Skeletal muscle satellite cell (primary cell): ENCODE data around the gene EMP1. TPM values are rescaled to one million over a fixed set of nuclear protein-coding genes. Genes with fewer than 3 reads are reported as not detected.

Source experiments
- H3K27me3 ChIP-seq: 2 replicates; pipeline ENCODE4 v1.7.0; 2013; ENCODE audit warnings: low read length; ENCODE audit not compliant: control insufficient read depth, insufficient read depth
- H3K36me3 ChIP-seq: 2 replicates; pipeline ENCODE4 v1.7.0; 2013; ENCODE audit warnings: mild to moderate bottlenecking, control low read depth, low read length; ENCODE audit not compliant: insufficient read depth
- H3K4me1 ChIP-seq: 2 replicates; pipeline ENCODE4 v1.7.0; 2013; ENCODE audit warnings: low read length; ENCODE audit not compliant: control insufficient read depth, insufficient read depth
- H3K4me2 ChIP-seq: 2 replicates; pipeline ENCODE4 v1.7.0; 2013; ENCODE audit warnings: mild to moderate bottlenecking, low read length
- H3K4me3 ChIP-seq: 2 replicates; pipeline ENCODE4 v1.7.0; 2013; ENCODE audit warnings: low read length
- H3K9ac ChIP-seq: 2 replicates; pipeline ENCODE4 v1.7.0; 2013; ENCODE audit warnings: mild to moderate bottlenecking, low read depth, low read length, moderate library complexity
- H3K9me3 ChIP-seq: replicated peaks from 2 replicates; pipeline ENCODE4 v1.7.0; 2013; ENCODE audit warnings: mild to moderate bottlenecking, control low read depth, low read length
- total RNA-seq: library from RNA; depleted of rRNA; stranded (reverse); fragments of >200 nt; gene quantifications from 2 replicates; pipeline ENCODE4 v1.2.3, GENCODE V29; 2012; rRNA removed

Gene EMP1
- total RNA-seq: 216 and 411 TPM in 2 replicates

- Histone ChIP-seq H3K9me3 (no peaks in the 10 kb centered on the region), H3K4me3 (peak within 1 kb of the TSS; percentile 82), H3K27me3 (no peaks in the 10 kb centered on the region), H3K4me1 (peaks cover 44% of the 10 kb centered on the region), H3K4me2 (peak within 1 kb of the TSS; percentile 93), H3K36me3 (peaks cover 33% of the 10 kb centered on the region), H3K9ac (peak within 1 kb of the TSS; percentile 98)
Observed at GRCh38 chr12:13196130-13196921, at the start of gene EMP1. Gene EMP1, plus strand, starts transcription at chr12:13196726. Its CDS starts 14,785 bp downstream, at chr12:13211511.

GRCh38 chr12:13147688-13148484, 48.6 kb upstream of the EMP1 start:
- no peak overlapping the region for H3K4me2 ChIP-seq
- H3K4me3 ChIP-seq: no peak overlapping the region
- H3K4me1 ChIP-seq: peaks cover 6% of the 10 kb centered on the region
- no peaks in the 10 kb centered on the region for H3K9me3 ChIP-seq
- no peaks in the 10 kb centered on the region for H3K36me3 ChIP-seq
- no peak overlapping the region for H3K9ac ChIP-seq
- H3K27me3 ChIP-seq: no peaks in the 10 kb centered on the region

GRCh38 chr12:13148485-13148847, 48.1 kb upstream of the EMP1 start:
- Histone ChIP-seq H3K4me2 (no peak overlapping the region), H3K9ac (no peak overlapping the region), H3K27me3 (no peaks in the 10 kb centered on the region), H3K36me3 (no peaks in the 10 kb centered on the region), H3K4me3 (no peak overlapping the region), H3K4me1 (peaks cover 10% of the 10 kb centered on the region), H3K9me3 (no peaks in the 10 kb centered on the region)

DNA sequence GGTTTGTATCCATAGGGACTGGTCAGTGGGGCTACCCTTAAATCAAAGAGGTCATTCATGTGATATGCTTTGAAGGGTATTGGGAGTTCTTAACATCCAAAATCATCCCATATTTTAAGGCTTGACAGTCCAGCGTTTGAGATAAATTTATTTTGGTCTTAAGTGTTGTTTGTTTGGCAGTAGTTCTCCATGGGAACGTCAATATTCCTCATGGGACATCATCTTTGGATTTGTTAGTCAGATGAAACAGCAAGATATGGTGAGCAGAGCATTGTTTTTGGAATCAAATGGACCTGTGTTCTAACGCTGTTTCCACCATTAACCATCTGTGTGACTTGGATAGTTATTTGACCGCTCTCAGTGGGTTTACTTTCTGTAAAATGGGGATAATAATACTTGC, 47.1 kb upstream of the EMP1 start:
- no peak overlapping the region for H3K4me3 ChIP-seq
- no peaks in the 10 kb centered on the region for H3K9me3 ChIP-seq
- H3K4me1 ChIP-seq: peaks cover 19% of the 10 kb centered on the region
- no peak overlapping the region for H3K4me2 ChIP-seq
- no peaks in the 10 kb centered on the region for H3K36me3 ChIP-seq
- H3K9ac ChIP-seq: no peak overlapping the region
- no peaks in the 10 kb centered on the region for H3K27me3 ChIP-seq

DNA sequence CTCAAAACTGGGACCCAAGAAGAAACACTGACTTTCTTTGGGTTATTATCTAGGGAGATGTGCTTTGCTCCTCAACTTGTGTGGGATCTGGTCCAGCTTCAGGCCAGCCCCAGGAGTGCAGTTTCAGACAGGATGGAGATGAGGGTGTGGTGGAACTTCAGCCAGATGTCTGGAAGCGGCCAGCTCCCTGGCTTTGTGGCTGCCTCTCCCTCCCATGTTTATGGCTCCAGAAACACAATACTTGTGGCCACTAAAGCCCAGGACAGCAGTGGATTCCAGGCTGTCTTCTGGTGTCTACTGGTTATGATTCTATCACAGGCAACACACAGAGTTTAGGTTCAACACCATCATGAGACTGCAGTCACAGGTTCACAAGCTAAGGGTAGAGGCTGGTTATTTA, 44.2 kb upstream of the EMP1 start:
- Histone ChIP-seq H3K4me2 (no peak overlapping the region), H3K4me3 (no peak overlapping the region), H3K27me3 (no peaks in the 10 kb centered on the region), H3K4me1 (peaks cover 25% of the 10 kb centered on the region), H3K36me3 (no peaks in the 10 kb centered on the region), H3K9me3 (no peaks in the 10 kb centered on the region), H3K9ac (no peak overlapping the region)

- no peaks in the 10 kb centered on the region for H3K36me3 ChIP-seq
- H3K9ac ChIP-seq: no peak overlapping the region
- H3K4me2 ChIP-seq: no peak overlapping the region
- H3K27me3 ChIP-seq: no peaks in the 10 kb centered on the region
- H3K4me1 ChIP-seq: peaks cover 25% of the 10 kb centered on the region
- H3K4me3 ChIP-seq: no peak overlapping the region
- H3K9me3 ChIP-seq: no peaks in the 10 kb centered on the region
Observed at GRCh38 chr12:13152756-13153155, 43.8 kb upstream of the EMP1 start.

DNA sequence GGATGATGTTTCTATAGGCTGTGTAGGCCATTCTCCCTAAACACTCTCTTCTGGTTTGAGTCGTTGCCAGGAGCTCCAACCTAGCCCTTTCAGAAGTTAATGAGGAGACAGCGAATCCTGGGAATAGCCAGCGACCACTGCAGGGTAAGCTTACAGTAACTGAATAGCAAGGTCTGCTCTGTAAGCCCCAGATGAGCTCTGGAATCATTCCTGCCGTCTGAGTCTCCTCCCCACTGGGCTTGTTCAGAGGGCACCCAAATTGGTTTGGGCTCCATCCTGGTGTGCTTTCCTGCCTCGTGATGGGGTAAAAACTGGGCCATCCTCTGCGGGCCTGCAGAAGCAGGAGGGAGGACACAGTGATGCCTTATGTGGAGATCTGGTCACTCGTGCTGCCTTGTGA, 43.3 kb upstream of the EMP1 start:
- Histone ChIP-seq H3K9ac (no peak overlapping the region), H3K27me3 (no peaks in the 10 kb centered on the region), H3K9me3 (no peaks in the 10 kb centered on the region), H3K4me2 (no peak overlapping the region), H3K36me3 (no peaks in the 10 kb centered on the region), H3K4me3 (no peak overlapping the region), H3K4me1 (peaks cover 25% of the 10 kb centered on the region)

DNA sequence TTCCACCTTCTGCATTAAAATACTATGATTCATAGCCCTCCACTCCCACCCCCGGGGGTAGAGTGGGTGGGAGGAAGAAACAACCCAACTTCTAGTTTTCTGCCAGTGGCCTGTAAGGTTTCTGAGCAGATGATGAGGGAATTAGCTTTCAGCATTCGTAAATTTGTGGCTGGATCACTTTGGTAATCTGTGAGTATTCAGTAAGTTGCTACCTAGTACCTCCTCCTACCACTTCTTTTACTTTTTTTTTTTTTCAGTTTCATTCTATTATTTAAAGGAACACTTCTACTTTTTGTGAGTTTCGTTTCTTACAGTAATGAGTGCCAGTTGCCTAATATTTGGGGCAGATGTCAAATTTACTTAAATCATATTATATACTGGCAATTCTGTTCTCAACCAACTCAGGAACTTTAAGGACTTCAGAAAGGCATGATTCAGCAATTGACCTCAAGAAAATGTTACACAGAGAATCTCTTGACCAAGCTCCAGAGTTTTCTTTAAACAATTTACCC, 42.4 kb upstream of the EMP1 start:
- Histone ChIP-seq H3K9ac (peak overlapping the region; percentile 34), H3K4me1 (peaks cover 25% of the 10 kb centered on the region), H3K4me3 (peak overlapping the region; percentile 23), H3K36me3 (no peaks in the 10 kb centered on the region), H3K27me3 (no peaks in the 10 kb centered on the region), H3K4me2 (peak overlapping the region; percentile 62), H3K9me3 (no peaks in the 10 kb centered on the region)

DNA sequence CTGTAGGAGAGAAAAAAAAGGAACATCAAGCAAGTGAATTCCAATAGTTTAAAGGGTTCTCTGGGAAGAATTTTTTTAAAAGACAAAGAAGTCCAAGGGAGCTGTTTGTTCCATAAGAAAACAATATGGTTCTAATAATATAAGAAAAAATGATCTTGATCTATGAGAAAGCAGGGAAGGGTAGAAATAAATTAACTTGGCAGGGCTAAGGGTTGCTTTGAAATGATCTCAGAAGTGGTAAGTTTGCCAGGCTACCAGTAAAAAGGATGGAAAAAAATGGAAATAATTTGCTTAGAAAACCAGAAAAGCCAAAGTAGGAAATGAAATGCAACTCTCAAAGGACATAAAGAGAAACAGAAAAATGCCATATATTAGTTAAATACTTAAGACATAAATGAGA, 41.7 kb upstream of the EMP1 start:
- no peak overlapping the region for H3K4me3 ChIP-seq
- peaks cover 25% of the 10 kb centered on the region for H3K4me1 ChIP-seq
- H3K36me3 ChIP-seq: no peaks in the 10 kb centered on the region
- H3K27me3 ChIP-seq: no peaks in the 10 kb centered on the region
- no peak overlapping the region for H3K9ac ChIP-seq
- H3K9me3 ChIP-seq: no peaks in the 10 kb centered on the region
- H3K4me2 ChIP-seq: peak overlapping the region; percentile 62

- H3K4me2 ChIP-seq: no peak overlapping the region
- no peaks in the 10 kb centered on the region for H3K9me3 ChIP-seq
- H3K4me3 ChIP-seq: no peak overlapping the region
- no peaks in the 10 kb centered on the region for H3K27me3 ChIP-seq
- H3K9ac ChIP-seq: no peak overlapping the region
- no peaks in the 10 kb centered on the region for H3K36me3 ChIP-seq
- H3K4me1 ChIP-seq: peaks cover 25% of the 10 kb centered on the region
Observed at GRCh38 chr12:13156277-13156676, 40.2 kb upstream of the EMP1 start.

- no peak overlapping the region for H3K4me3 ChIP-seq
- peaks cover 12% of the 10 kb centered on the region for H3K4me1 ChIP-seq
- H3K27me3 ChIP-seq: no peaks in the 10 kb centered on the region
- no peaks in the 10 kb centered on the region for H3K36me3 ChIP-seq
- no peak overlapping the region for H3K4me2 ChIP-seq
- no peaks in the 10 kb centered on the region for H3K9me3 ChIP-seq
- H3K9ac ChIP-seq: no peak overlapping the region
Observed at GRCh38 chr12:13161172-13161571, 35.4 kb upstream of the EMP1 start.
